ENCODE measurements around the gene PCDHA8. TPM values are rescaled to one million over a fixed set of nuclear protein-coding genes. Genes with fewer than 3 reads are reported as not detected.

The PCDHA8 gene
- total RNA-seq, 2 experiments from 2014 or later: not detected

Other genes starting within 250 kb of the PCDHA8 start
- under 1 TPM; 0.42 to 0.45 TPM for gene CD14, start 208.0 kb upstream of the PCDHA8 start, total RNA-seq
- gene TMCO6, start 201.7 kb upstream of the PCDHA8 start, total RNA-seq: 10 to 100 TPM; 30.5 to 36.5 TPM
- 10 to 100 TPM; 81.6 to 84.0 TPM for gene NDUFA2, start 193.6 kb upstream of the PCDHA8 start, total RNA-seq
- 100 to 1,000 TPM in 1 of 2 experiments, 10 to 100 TPM in 1; 92.1 to 104 TPM for gene IK, start 193.4 kb upstream of the PCDHA8 start, total RNA-seq
- 10 to 100 TPM; 40.1 to 41.1 TPM for gene WDR55, start 176.3 kb upstream of the PCDHA8 start, total RNA-seq
- 1 to 10 TPM; 3.1 to 4.1 TPM for gene DND1, start 167.6 kb upstream of the PCDHA8 start, total RNA-seq
- 10 to 100 TPM; 81.6 to 87.6 TPM for gene HARS1, start 149.8 kb upstream of the PCDHA8 start, total RNA-seq
- gene HARS2, start 149.7 kb upstream of the PCDHA8 start, total RNA-seq: 10 to 100 TPM; 27.3 to 29.0 TPM
- 10 to 100 TPM; 43.3 to 47.4 TPM for gene ZMAT2, start 140.7 kb upstream of the PCDHA8 start, total RNA-seq
- gene PCDHA1, start 55.0 kb upstream of the PCDHA8 start, total RNA-seq: not detected
- not detected for gene PCDHA2, start 46.3 kb upstream of the PCDHA8 start, total RNA-seq
- gene PCDHA3, start 40.1 kb upstream of the PCDHA8 start, total RNA-seq: not detected
- gene PCDHA4, start 34.1 kb upstream of the PCDHA8 start, total RNA-seq: not detected
- not detected for gene PCDHA5, start 19.6 kb upstream of the PCDHA8 start, total RNA-seq
- gene PCDHA6, start 13.2 kb upstream of the PCDHA8 start, total RNA-seq: not detected
- gene PCDHA7, start 6.9 kb upstream of the PCDHA8 start, total RNA-seq: not detected
- gene PCDHA9, start 7.2 kb downstream of the PCDHA8 start, total RNA-seq: not detected
- gene PCDHA10, start 14.7 kb downstream of the PCDHA8 start, total RNA-seq: not detected
- not detected for gene PCDHA11, start 27.8 kb downstream of the PCDHA8 start, total RNA-seq
- gene PCDHA12, start 34.1 kb downstream of the PCDHA8 start, total RNA-seq: not detected
- gene PCDHA13, start 40.9 kb downstream of the PCDHA8 start, total RNA-seq: not detected
- not detected for gene PCDHAC1, start 85.1 kb downstream of the PCDHA8 start, total RNA-seq
- gene PCDHAC2, start 125.3 kb downstream of the PCDHA8 start, total RNA-seq: not detected
- not detected for gene PCDHB1, start 210.2 kb downstream of the PCDHA8 start, total RNA-seq

Measured in activated CD8-positive, alpha-beta T cell treated with anti-CD3 and anti-CD28 coated beads, Interleukin-2, amount 10 ng/mL, durations not matched to agents 7 days and 5 days (primary cell).